Astrocyte of the spinal cord (primary cell): Measurements from ENCODE around the gene RAB3GAP1.

ENCODE experiments used
- DNase-seq: peaks from one replicate; pipeline ENCODE4 v3.0.0; 2011; ENCODE audit warnings: low read depth, low spot score
- H3K4me3 ChIP-seq: 2 replicates; pipeline ENCODE4 v1.5.1; 2011; ENCODE audit warnings: low read depth, mild to moderate bottlenecking, low read length, moderate library complexity
- CTCF ChIP-seq: IDR thresholded peaks from 2 replicates; pipeline ENCODE4 v1.5.1; 2012; ENCODE audit warnings: low read depth, mild to moderate bottlenecking, low read length, inconsistent platforms
- in situ Hi-C: cut with HindIII; loops from 2 replicates; pipeline ENCODE4 v1.10.0; 2017; ENCODE audit warnings: low sequenced_read_pairs

The RAB3GAP1 gene

GRCh38 chr2:135159191-135159590, 107.1 kb downstream of the RAB3GAP1 start:
- DNase-seq, result no peak
- no peak for TF ChIP-seq CTCF
- H3K4me3 ChIP-seq, result no peak overlapping the region
- in situ Hi-C loops, result no loop called here

- no peak for DNase-seq
- in situ Hi-C loops, result no loop called here
- H3K4me3 ChIP-seq, result no peak overlapping the region
- TF ChIP-seq CTCF, result no peak
Measured at GRCh38 chr2:135162377-135162776, 110.3 kb downstream of the RAB3GAP1 start.

- in situ Hi-C loops, result no loop called here
- no peak overlapping the region for H3K4me3 ChIP-seq
- DNase-seq, result no peak
- no peak for TF ChIP-seq CTCF
Measured at GRCh38 chr2:135162786-135163185, 110.7 kb downstream of the RAB3GAP1 start.

- DNase-seq, result no peak
- TF ChIP-seq CTCF, result no peak
- in situ Hi-C loops, result no loop called here
- no peak overlapping the region for H3K4me3 ChIP-seq
Measured at GRCh38 chr2:135163306-135163705, 111.2 kb downstream of the RAB3GAP1 start.

- DNase-seq, result no peak
- in situ Hi-C loops, result no loop called here
Measured at GRCh38 chr2:135163901-135164300, 111.8 kb downstream of the RAB3GAP1 start.

GRCh38 chr2:135164431-135164830, 112.3 kb downstream of the RAB3GAP1 start:
- H3K4me3 ChIP-seq, result no peak overlapping the region
- peak; percentile 76 for DNase-seq
- in situ Hi-C loops, result no loop called here
- no peak for TF ChIP-seq CTCF

More at GRCh38 chr2:135163901-135164300, 111.8 kb downstream of the RAB3GAP1 start:
- H3K4me3 ChIP-seq, result no peak overlapping the region
- no peak for TF ChIP-seq CTCF

GRCh38 chr2:135167273-135167672, 115.2 kb downstream of the RAB3GAP1 start:
- in situ Hi-C loops, result no loop called here
- DNase-seq, result no peak
- no peak for TF ChIP-seq CTCF
- H3K4me3 ChIP-seq, result no peak overlapping the region
